ENCODE measurements around the gene CTIF.
A peak's percentile ranks its signal among the peaks of the same experiment; 100 is the strongest.

CTIF gene

GRCh38 chr18:48816554-48816953 lies 277.7 kb downstream of the CTIF start:
- no peak overlapping the region for H3K18ac ChIP-seq (ENCODE audit: low read depth in 1 of 2, low read length in 2 of 2)
- H3K79me1 ChIP-seq (replicated peaks; ENCODE audit: low read length, poor library complexity, severe bottlenecking) = peaks cover 22% of the 10 kb centered on the region
- H2AFZ ChIP-seq (ENCODE audit: low read depth, low read length) = no peak overlapping the region
- no peaks in the 10 kb centered on the region for H3K27me3 ChIP-seq (ENCODE audit: control insufficient read depth in 1 of 2, insufficient read depth in 1 of 2, low read length in 2 of 2)
- H3K9me3 ChIP-seq (ENCODE audit: control insufficient read depth, low read length) = no peaks in the 10 kb centered on the region
- no peak overlapping the region for H3K14ac ChIP-seq (ENCODE audit: low read length in 2 of 2)
- H3K4ac ChIP-seq (ENCODE audit: low read depth in 1 of 2, low read length in 2 of 2) = no peak overlapping the region
- H4K8ac ChIP-seq (ENCODE audit: low read length) = no peak overlapping the region
- H3K9ac ChIP-seq (ENCODE audit: low read length) = no peak overlapping the region
- peaks cover 10% of the 10 kb centered on the region for H3K4me1 ChIP-seq (ENCODE audit: control insufficient read depth, insufficient read depth, low read depth, low read length)
- no peak overlapping the region for H2BK12ac ChIP-seq (ENCODE audit: low read length in 2 of 2)
- no peak overlapping the region for H3K4me3 ChIP-seq (ENCODE audit: insufficient read depth in 1 of 2, low read depth in 1 of 2, low read length in 2 of 2)
- H2BK5ac ChIP-seq (ENCODE audit: low read depth, low read length, poor library complexity, severe bottlenecking) = no peak overlapping the region
- no peak overlapping the region for H3K23ac ChIP-seq (ENCODE audit: low read length in 2 of 2)
- H3K4me2 ChIP-seq (ENCODE audit: low read length, poor library complexity, severe bottlenecking) = no peak overlapping the region
- H2BK15ac ChIP-seq (ENCODE audit: low read depth, poor library complexity, severe bottlenecking) = no peak overlapping the region
- no peak for DNase-seq
- H2BK120ac ChIP-seq (ENCODE audit: low read depth, low read length) = no peak overlapping the region
- H3K27ac ChIP-seq (ENCODE audit: low read length, poor library complexity, severe bottlenecking) = no peak overlapping the region
- peaks cover 32 to 53% of the 10 kb centered on the region in 2 experiments for H3K36me3 ChIP-seq (ENCODE audit: control insufficient read depth in 1 of 2, insufficient read depth in 2 of 2, low read depth in 1 of 2, low read length in 2 of 2)
- H2AK5ac ChIP-seq (ENCODE audit: low read length, severe bottlenecking) = no peak overlapping the region
- 94% methylated on average over 6 of the region's 7 CpGs for WGBS
- peak overlapping the region; percentile 25 for H4K91ac ChIP-seq (ENCODE audit: low read length)

- Histone ChIP-seq H4K91ac (ENCODE audit: low read length) (no peak overlapping the region), H3K23ac (ENCODE audit: low read length in 2 of 2) (no peak overlapping the region), H3K4me3 (ENCODE audit: insufficient read depth in 1 of 2, low read depth in 1 of 2, low read length in 2 of 2) (no peak overlapping the region), H2AFZ (ENCODE audit: low read depth, low read length) (no peak overlapping the region), H3K9ac (ENCODE audit: low read length) (no peak overlapping the region), H3K4ac (ENCODE audit: low read depth in 1 of 2, low read length in 2 of 2) (no peak overlapping the region), H3K36me3 (ENCODE audit: control insufficient read depth in 1 of 2, insufficient read depth in 2 of 2, low read depth in 1 of 2, low read length in 2 of 2) (peaks cover 32 to 53% of the 10 kb centered on the region in 2 experiments), H3K27me3 (ENCODE audit: control insufficient read depth in 1 of 2, insufficient read depth in 1 of 2, low read length in 2 of 2) (no peaks in the 10 kb centered on the region), H3K18ac (ENCODE audit: low read depth in 1 of 2, low read length in 2 of 2) (no peak overlapping the region), H2BK5ac (ENCODE audit: low read depth, low read length, poor library complexity, severe bottlenecking) (no peak overlapping the region), H3K9me3 (ENCODE audit: control insufficient read depth, low read length) (no peaks in the 10 kb centered on the region), H3K4me2 (ENCODE audit: low read length, poor library complexity, severe bottlenecking) (no peak overlapping the region), H3K79me1 (replicated peaks; ENCODE audit: low read length, poor library complexity, severe bottlenecking) (peaks cover 22% of the 10 kb centered on the region), H3K14ac (ENCODE audit: low read length in 2 of 2) (no peak overlapping the region), H3K4me1 (ENCODE audit: control insufficient read depth, insufficient read depth, low read depth, low read length) (peaks cover 10% of the 10 kb centered on the region), H2AK5ac (ENCODE audit: low read length, severe bottlenecking) (no peak overlapping the region), H3K27ac (ENCODE audit: low read length, poor library complexity, severe bottlenecking) (no peak overlapping the region), H2BK12ac (ENCODE audit: low read length in 2 of 2) (no peak overlapping the region), H2BK15ac (ENCODE audit: low read depth, poor library complexity, severe bottlenecking) (no peak overlapping the region), H4K8ac (ENCODE audit: low read length) (no peak overlapping the region), H2BK120ac (ENCODE audit: low read depth, low read length) (no peak overlapping the region)
- WGBS = 93% methylated on average over 17 of the region's 17 CpGs
- DNase-seq = no peak
These were observed 278.2 kb downstream of the CTIF start for GRCh38 chr18:48817021-48817461.

- WGBS = 95% methylated on average over 17 of the region's 18 CpGs
- H2BK12ac ChIP-seq (ENCODE audit: low read length in 2 of 2) = no peak overlapping the region
- no peak overlapping the region for H3K4me2 ChIP-seq (ENCODE audit: low read length, poor library complexity, severe bottlenecking)
- DNase-seq = no peak
- no peak overlapping the region for H3K9ac ChIP-seq (ENCODE audit: low read length)
- peaks cover 46 to 52% of the 10 kb centered on the region in 2 experiments for H3K36me3 ChIP-seq (ENCODE audit: control insufficient read depth in 1 of 2, insufficient read depth in 2 of 2, low read depth in 1 of 2, low read length in 2 of 2)
- no peak overlapping the region for H3K4ac ChIP-seq (ENCODE audit: low read depth in 1 of 2, low read length in 2 of 2)
- no peak overlapping the region for H2AFZ ChIP-seq (ENCODE audit: low read depth, low read length)
- H2BK15ac ChIP-seq (ENCODE audit: low read depth, poor library complexity, severe bottlenecking) = no peak overlapping the region
- no peak overlapping the region for H3K27ac ChIP-seq (ENCODE audit: low read length, poor library complexity, severe bottlenecking)
- no peak overlapping the region for H3K23ac ChIP-seq (ENCODE audit: low read length in 2 of 2)
- H3K27me3 ChIP-seq (ENCODE audit: control insufficient read depth in 1 of 2, insufficient read depth in 1 of 2, low read length in 2 of 2) = no peaks in the 10 kb centered on the region
- no peak overlapping the region for H3K14ac ChIP-seq (ENCODE audit: low read length in 2 of 2)
- H3K79me1 ChIP-seq (replicated peaks; ENCODE audit: low read length, poor library complexity, severe bottlenecking) = peaks cover 19% of the 10 kb centered on the region
- no peak overlapping the region for H2AK5ac ChIP-seq (ENCODE audit: low read length, severe bottlenecking)
- peaks cover 10% of the 10 kb centered on the region for H3K4me1 ChIP-seq (ENCODE audit: control insufficient read depth, insufficient read depth, low read depth, low read length)
- no peak overlapping the region for H3K4me3 ChIP-seq (ENCODE audit: insufficient read depth in 1 of 2, low read depth in 1 of 2, low read length in 2 of 2)
- H2BK120ac ChIP-seq (ENCODE audit: low read depth, low read length) = no peak overlapping the region
- H3K9me3 ChIP-seq (ENCODE audit: control insufficient read depth, low read length) = peaks cover 7% of the 10 kb centered on the region
- H4K8ac ChIP-seq (ENCODE audit: low read length) = no peak overlapping the region
- no peak overlapping the region for H4K91ac ChIP-seq (ENCODE audit: low read length)
- no peak overlapping the region for H2BK5ac ChIP-seq (ENCODE audit: low read depth, low read length, poor library complexity, severe bottlenecking)
- H3K18ac ChIP-seq (ENCODE audit: low read depth in 1 of 2, low read length in 2 of 2) = no peak overlapping the region
These were observed 279.8 kb downstream of the CTIF start for GRCh38 chr18:48818329-48819254.

- no peak overlapping the region for H3K23ac ChIP-seq (ENCODE audit: low read length in 2 of 2)
- no peak overlapping the region for H3K4me2 ChIP-seq (ENCODE audit: low read length, poor library complexity, severe bottlenecking)
- no peak overlapping the region for H2BK120ac ChIP-seq (ENCODE audit: low read depth, low read length)
- H2BK5ac ChIP-seq (ENCODE audit: low read depth, low read length, poor library complexity, severe bottlenecking) = no peak overlapping the region
- H3K27ac ChIP-seq (ENCODE audit: low read length, poor library complexity, severe bottlenecking) = no peak overlapping the region
- H3K9me3 ChIP-seq (ENCODE audit: control insufficient read depth, low read length) = peaks cover 7% of the 10 kb centered on the region
- no peaks in the 10 kb centered on the region for H3K27me3 ChIP-seq (ENCODE audit: control insufficient read depth in 1 of 2, insufficient read depth in 1 of 2, low read length in 2 of 2)
- H3K4me1 ChIP-seq (ENCODE audit: control insufficient read depth, insufficient read depth, low read depth, low read length) = peaks cover 8% of the 10 kb centered on the region
- no peak overlapping the region for H3K4ac ChIP-seq (ENCODE audit: low read depth in 1 of 2, low read length in 2 of 2)
- H2BK15ac ChIP-seq (ENCODE audit: low read depth, poor library complexity, severe bottlenecking) = no peak overlapping the region
- H3K36me3 ChIP-seq (ENCODE audit: control insufficient read depth in 1 of 2, insufficient read depth in 2 of 2, low read depth in 1 of 2, low read length in 2 of 2) = peaks cover 46 to 51% of the 10 kb centered on the region in 2 experiments
- H3K79me1 ChIP-seq (replicated peaks; ENCODE audit: low read length, poor library complexity, severe bottlenecking) = peaks cover 14% of the 10 kb centered on the region
- no peak overlapping the region for H3K18ac ChIP-seq (ENCODE audit: low read depth in 1 of 2, low read length in 2 of 2)
- WGBS = 96% methylated on average over 15 of the region's 15 CpGs
- no peak overlapping the region for H2AK5ac ChIP-seq (ENCODE audit: low read length, severe bottlenecking)
- no peak for DNase-seq
- H2BK12ac ChIP-seq (ENCODE audit: low read length in 2 of 2) = no peak overlapping the region
- no peak overlapping the region for H4K8ac ChIP-seq (ENCODE audit: low read length)
- H3K4me3 ChIP-seq (ENCODE audit: insufficient read depth in 1 of 2, low read depth in 1 of 2, low read length in 2 of 2) = no peak overlapping the region
- H2AFZ ChIP-seq (ENCODE audit: low read depth, low read length) = no peak overlapping the region
- H3K9ac ChIP-seq (ENCODE audit: low read length) = no peak overlapping the region
- H3K14ac ChIP-seq (ENCODE audit: low read length in 2 of 2) = no peak overlapping the region
- no peak overlapping the region for H4K91ac ChIP-seq (ENCODE audit: low read length)
These were observed 280.4 kb downstream of the CTIF start for GRCh38 chr18:48819276-48819675.

All from mesenchymal stem cell (in vitro differentiated cells and primary cell).